G401.6 (cell line): Measurements from ENCODE around the gene SPO11.

Experiments used
- FAIRE-seq: peaks from 2 replicates; lab custom pipeline; 2012; peaks lifted over from hg19 to GRCh38; lab: Jason Lieb, UNC

Gene SPO11

DNA sequence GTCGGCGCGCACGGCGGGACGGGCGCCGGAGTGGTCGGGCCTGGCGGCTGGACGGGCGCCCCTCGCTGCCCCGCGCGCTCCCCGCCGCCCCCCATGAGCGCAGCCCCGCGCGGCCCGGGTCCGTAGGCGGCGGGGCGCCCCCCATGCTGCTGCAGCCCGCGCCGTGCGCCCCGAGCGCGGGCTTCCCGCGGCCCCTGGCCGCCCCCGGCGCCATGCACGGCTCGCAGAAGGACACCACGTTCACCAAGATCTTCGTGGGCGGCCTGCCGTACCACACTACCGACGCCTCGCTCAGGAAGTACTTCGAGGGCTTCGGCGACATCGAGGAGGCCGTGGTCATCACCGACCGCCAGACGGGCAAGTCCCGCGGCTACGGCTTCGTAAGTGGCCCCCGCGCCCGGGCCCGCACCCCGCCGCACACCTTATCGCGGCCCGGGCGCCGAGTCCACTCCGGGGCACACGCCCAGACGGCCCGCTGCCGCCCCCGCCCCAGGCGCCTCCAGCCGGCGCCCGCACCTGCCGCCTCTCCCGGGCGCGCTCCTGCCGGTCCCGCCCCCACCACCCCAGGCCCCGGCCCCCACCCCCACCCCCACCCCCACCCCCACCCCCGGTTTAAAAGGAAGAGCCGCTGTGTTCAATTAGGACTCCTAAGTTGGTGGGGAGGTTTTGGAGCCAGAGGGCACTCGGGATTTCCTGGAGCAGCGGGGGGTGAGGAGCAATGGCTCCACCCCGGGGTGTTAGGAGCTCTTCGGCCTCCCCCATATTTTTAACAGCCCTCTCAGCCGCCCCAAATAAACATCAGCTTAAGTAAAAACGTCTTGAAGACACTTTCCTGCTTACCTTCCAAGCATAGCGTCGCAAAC, 62.1 kb downstream of the SPO11 start:
- FAIRE-seq = no peak

DNA sequence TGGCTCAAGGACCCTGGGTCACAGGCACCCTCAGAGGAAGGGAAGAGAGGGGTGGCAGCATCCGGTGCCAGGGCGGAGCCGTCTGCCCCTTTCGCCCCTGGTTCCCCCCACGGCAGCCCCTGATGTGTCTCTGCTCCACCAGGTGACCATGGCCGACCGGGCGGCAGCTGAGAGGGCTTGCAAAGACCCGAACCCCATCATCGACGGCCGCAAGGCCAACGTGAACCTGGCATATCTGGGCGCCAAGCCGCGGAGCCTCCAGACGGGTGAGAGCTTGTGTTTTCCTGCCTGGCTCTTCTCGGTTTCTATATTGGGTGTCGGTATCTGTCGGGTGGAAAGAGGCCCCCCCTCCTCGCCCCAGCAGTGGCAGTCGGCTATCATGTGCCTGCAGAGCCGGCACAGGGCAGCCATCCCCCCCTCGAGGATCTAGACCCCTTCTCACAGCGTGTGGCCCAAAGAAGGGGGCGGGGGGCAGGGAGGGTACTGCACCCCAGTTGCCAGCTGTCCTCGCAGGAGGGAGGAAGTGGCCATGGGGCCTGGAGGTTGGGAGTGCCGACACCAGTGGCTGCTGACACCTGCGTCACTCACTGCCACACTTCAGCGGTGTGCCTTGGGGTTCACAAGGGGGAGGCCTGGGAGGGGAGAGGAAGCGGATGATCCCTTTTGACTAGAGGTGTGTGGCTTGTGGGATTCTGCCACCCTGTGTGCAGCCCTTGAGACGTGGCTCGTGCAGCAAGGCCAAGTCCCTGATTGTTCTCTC, 63.1 kb downstream of the SPO11 start:
- no peak for FAIRE-seq
